ENCODE data around the gene GRM7. TPM values are rescaled to one million over a fixed set of nuclear protein-coding genes. Genes with fewer than 3 reads are reported as not detected.

The GRM7 gene
- total RNA-seq, 1 donor from 2014 or later, result 0.34 TPM

GRCh38 chr3:7393944-7394605, 533.2 kb downstream of the GRM7 start:
- H3K36me3 Mint-ChIP-seq (ENCODE audit: insufficient read depth), result no peaks in the 10 kb centered on the region
- no peak for DNase-seq (ENCODE audit: low spot score, unreplicated experiment)
- no peaks in the 10 kb centered on the region for H3K27me3 Mint-ChIP-seq
- no peak overlapping the region for H3K27ac Mint-ChIP-seq
- peaks cover 2% of the 10 kb centered on the region for H3K4me1 Mint-ChIP-seq (ENCODE audit: low read depth)
- H3K4me3 Mint-ChIP-seq (ENCODE audit: low read depth), result no peak overlapping the region
- no peaks in the 10 kb centered on the region for H3K9me3 Mint-ChIP-seq (ENCODE audit: low read depth)
- TF ChIP-seq, protein P1, sequence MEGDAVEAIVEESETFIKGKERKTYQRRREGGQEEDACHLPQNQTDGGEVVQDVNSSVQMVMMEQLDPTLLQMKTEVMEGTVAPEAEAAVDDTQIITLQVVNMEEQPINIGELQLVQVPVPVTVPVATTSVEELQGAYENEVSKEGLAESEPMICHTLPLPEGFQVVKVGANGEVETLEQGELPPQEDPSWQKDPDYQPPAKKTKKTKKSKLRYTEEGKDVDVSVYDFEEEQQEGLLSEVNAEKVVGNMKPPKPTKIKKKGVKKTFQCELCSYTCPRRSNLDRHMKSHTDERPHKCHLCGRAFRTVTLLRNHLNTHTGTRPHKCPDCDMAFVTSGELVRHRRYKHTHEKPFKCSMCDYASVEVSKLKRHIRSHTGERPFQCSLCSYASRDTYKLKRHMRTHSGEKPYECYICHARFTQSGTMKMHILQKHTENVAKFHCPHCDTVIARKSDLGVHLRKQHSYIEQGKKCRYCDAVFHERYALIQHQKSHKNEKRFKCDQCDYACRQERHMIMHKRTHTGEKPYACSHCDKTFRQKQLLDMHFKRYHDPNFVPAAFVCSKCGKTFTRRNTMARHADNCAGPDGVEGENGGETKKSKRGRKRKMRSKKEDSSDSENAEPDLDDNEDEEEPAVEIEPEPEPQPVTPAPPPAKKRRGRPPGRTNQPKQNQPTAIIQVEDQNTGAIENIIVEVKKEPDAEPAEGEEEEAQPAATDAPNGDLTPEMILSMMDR (IDR thresholded peaks at IDR 0.05; ENCODE audit: unreplicated experiment), result no peak

GRCh38 chr3:7396534-7396933, 535.6 kb downstream of the GRM7 start:
- Mint-ChIP-seq H3K9me3 (ENCODE audit: low read depth) (no peaks in the 10 kb centered on the region), H3K4me1 (ENCODE audit: low read depth) (no peaks in the 10 kb centered on the region)
- TF ChIP-seq, protein P1 (IDR thresholded peaks at IDR 0.05; ENCODE audit: unreplicated experiment), result no peak

DNA sequence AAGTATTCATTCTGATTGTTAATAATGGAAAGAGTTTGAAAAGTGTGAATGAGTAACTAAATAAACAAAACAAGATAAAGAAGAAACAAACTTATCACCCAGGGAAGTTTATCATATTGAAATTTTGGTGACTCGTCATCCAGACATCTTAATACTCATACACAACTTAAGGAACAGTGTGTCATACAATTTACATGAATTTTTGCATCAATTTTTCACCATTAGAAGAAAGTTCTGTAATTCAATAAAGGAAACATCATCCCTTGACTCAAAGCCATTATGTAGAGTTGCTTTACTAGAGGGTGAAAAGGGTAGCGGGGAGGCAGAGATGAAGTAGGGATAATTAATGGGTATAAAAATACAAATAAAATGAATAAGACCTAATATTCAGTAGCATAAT, 536.2 kb downstream of the GRM7 start:
- no peaks in the 10 kb centered on the region for H3K9me3 Mint-ChIP-seq (ENCODE audit: low read depth)
- no peak overlapping the region for H3K4me3 Mint-ChIP-seq (ENCODE audit: low read depth)
- no peaks in the 10 kb centered on the region for H3K4me1 Mint-ChIP-seq (ENCODE audit: low read depth)
- no peak overlapping the region for H3K27ac Mint-ChIP-seq
- DNase-seq (ENCODE audit: low spot score, unreplicated experiment), result no peak
- H3K27me3 Mint-ChIP-seq, result no peaks in the 10 kb centered on the region
- TF ChIP-seq, protein P1 (IDR thresholded peaks at IDR 0.05; ENCODE audit: unreplicated experiment), result no peak
- no peaks in the 10 kb centered on the region for H3K36me3 Mint-ChIP-seq (ENCODE audit: insufficient read depth)

More at GRCh38 chr3:7396534-7396933, 535.6 kb downstream of the GRM7 start:
- H3K27ac Mint-ChIP-seq, result no peak overlapping the region
- no peak overlapping the region for H3K4me3 Mint-ChIP-seq (ENCODE audit: low read depth)
- H3K27me3 Mint-ChIP-seq, result no peaks in the 10 kb centered on the region
- DNase-seq (ENCODE audit: low spot score, unreplicated experiment), result no peak
- no peaks in the 10 kb centered on the region for H3K36me3 Mint-ChIP-seq (ENCODE audit: insufficient read depth)

- Mint-ChIP-seq H3K4me3 (ENCODE audit: low read depth) (no peak overlapping the region), H3K9me3 (ENCODE audit: low read depth) (no peaks in the 10 kb centered on the region), H3K36me3 (ENCODE audit: insufficient read depth) (no peaks in the 10 kb centered on the region), H3K27ac (no peak overlapping the region), H3K4me1 (ENCODE audit: low read depth) (no peaks in the 10 kb centered on the region), H3K27me3 (no peaks in the 10 kb centered on the region)
- no peak for DNase-seq (ENCODE audit: low spot score, unreplicated experiment)
- TF ChIP-seq, protein P1 (IDR thresholded peaks at IDR 0.05; ENCODE audit: unreplicated experiment), result no peak
Measured at GRCh38 chr3:7400360-7400759, 539.4 kb downstream of the GRM7 start.

- Mint-ChIP-seq H3K27ac (no peak overlapping the region), H3K4me3 (ENCODE audit: low read depth) (no peak overlapping the region), H3K36me3 (ENCODE audit: insufficient read depth) (no peaks in the 10 kb centered on the region), H3K9me3 (ENCODE audit: low read depth) (no peaks in the 10 kb centered on the region), H3K4me1 (ENCODE audit: low read depth) (no peaks in the 10 kb centered on the region), H3K27me3 (no peaks in the 10 kb centered on the region)
- TF ChIP-seq, protein P1 (IDR thresholded peaks at IDR 0.05; ENCODE audit: unreplicated experiment), result no peak
- no peak for DNase-seq (ENCODE audit: low spot score, unreplicated experiment)
Measured at GRCh38 chr3:7401418-7401817, 540.5 kb downstream of the GRM7 start.

Data from progenitor cell of endocrine pancreas (in vitro differentiated cells).